SK-N-SH (cell line): ENCODE measurements around the gene KMT5C.

ENCODE experiments used
- CHD2 ChIP-seq: fragments of 150-350 bp; IDR thresholded peaks from 2 replicates; pipeline ENCODE4 v1.6.1; 2018; ENCODE audit warnings: low read length; ENCODE audit not compliant: partially characterized antibody
- SMC3 ChIP-seq: IDR thresholded peaks from 2 replicates; pipeline ENCODE4 v1.6.1; 2012; ENCODE audit warnings: low read depth, low read length, improper control_type of control experiment
- TF ChIP-seq, protein P1 (sequence below): IDR thresholded peaks from 2 replicates; pipeline ENCODE4 v1.4.0; 2012; ENCODE audit warnings: low read depth

- TF ChIP-seq, protein P1, sequence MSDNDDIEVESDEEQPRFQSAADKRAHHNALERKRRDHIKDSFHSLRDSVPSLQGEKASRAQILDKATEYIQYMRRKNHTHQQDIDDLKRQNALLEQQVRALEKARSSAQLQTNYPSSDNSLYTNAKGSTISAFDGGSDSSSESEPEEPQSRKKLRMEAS, result no peak
- no peak for TF ChIP-seq CHD2
- no peak for TF ChIP-seq SMC3
These were observed 38.7 kb upstream of the KMT5C start for GRCh38 chr19:55300886-55301458.
